Measurements from ENCODE around the gene PNPLA4.

- TF ChIP-seq CTCF (conservative IDR thresholded peaks at IDR 0.05; ENCODE audit: low read depth, low read length) (no peak), EZH2 (IDR thresholded peaks at IDR 0.05; ENCODE audit: borderline replicate concordance, low read depth, low read length, poor library complexity, severe bottlenecking) (no peak)
Observed at GRCh38 chrX:7953446-7953845, 26.2 kb upstream of the PNPLA4 start.
